HAP-1 (cell line): Measurements from ENCODE around the gene REM2.

Source experiments
- DNase-seq, 2 experiments: peaks; one replicate each; pipeline ENCODE4 v3.0.0-alpha.2; 2016 to 2020; ENCODE audit warnings: low spot score in 2 of 2
- H3K27me3 ChIP-seq: fragments of 250-450 bp; sonication (Bioruptor Pico); 2 replicates; pipeline ENCODE4 v1.5.1; 2020; ENCODE audit warnings: low read depth, mild to moderate bottlenecking, moderate library complexity
- H3K36me3 ChIP-seq: fragments of 250-450 bp; sonication (Bioruptor Pico); replicated peaks from 2 replicates; pipeline ENCODE4 v1.5.1; 2020; ENCODE audit warnings: mild to moderate bottlenecking
- H3K4me1 ChIP-seq: fragments of 250-450 bp; sonication (Bioruptor Pico); 2 replicates; pipeline ENCODE4 v1.5.1; 2020; ENCODE audit warnings: mild to moderate bottlenecking
- H3K4me3 ChIP-seq: fragments of 250-450 bp; sonication (Bioruptor Pico); 2 replicates; pipeline ENCODE4 v1.5.1; 2020; ENCODE audit warnings: mild to moderate bottlenecking, moderate library complexity
- H3K9me3 ChIP-seq: fragments of 250-450 bp; sonication (Bioruptor Pico); 2 replicates; pipeline ENCODE4 v1.5.1; 2020; ENCODE audit warnings: mild to moderate bottlenecking, moderate library complexity
- in situ Hi-C: fragments of 300-500 bp; cut with MboI; formaldehyde crosslinking; loops from 3 replicates; pipeline ENCODE4 v1.14.3; 2020; ENCODE audit warnings: low sequenced_read_pairs, inconsistent platforms, mixed read lengths

The REM2 gene

GRCh38 chr14:22883173-22883976 is at the start of gene REM2:
Gene REM2 (plus strand): TSS chr14:22883222. CDS start chr14:22883288, 66 bp downstream.
- in situ Hi-C loops = no loop called here
- Histone ChIP-seq H3K36me3 (no peaks in the 10 kb centered on the region), H3K4me3 (no peak within 1 kb of the TSS), H3K9me3 (no peaks in the 10 kb centered on the region), H3K4me1 (peaks cover 4% of the 10 kb centered on the region), H3K27me3 (no peaks in the 10 kb centered on the region; the same call in 1 of the 2 replicates)
- DNase-seq = peak in 1 of 2 experiments; percentile 42

GRCh38 chr14:22835505-22835904 is 47.5 kb upstream of the REM2 start:
- DNase-seq = no peak
- H3K27me3 ChIP-seq = no peaks in the 10 kb centered on the region
- peaks cover 24% of the 10 kb centered on the region for H3K36me3 ChIP-seq
- no peaks in the 10 kb centered on the region for H3K9me3 ChIP-seq
- H3K4me1 ChIP-seq = peaks cover 3% of the 10 kb centered on the region
- in situ Hi-C loops = no loop called here
- H3K4me3 ChIP-seq = no peak overlapping the region

- Histone ChIP-seq H3K4me1 (no peaks in the 10 kb centered on the region), H3K9me3 (no peaks in the 10 kb centered on the region), H3K27me3 (no peaks in the 10 kb centered on the region), H3K4me3 (no peak within 1 kb of the TSS), H3K36me3 (peaks cover 20% of the 10 kb centered on the region)
- in situ Hi-C loops = no loop called here
- no peak for DNase-seq
Observed at GRCh38 chr14:22836301-22837113, 46.5 kb upstream of the REM2 start, which contains the start of gene MMP14. Gene MMP14 (plus strand): TSS chr14:22836585. CDS start chr14:22836818, 233 bp downstream.

GRCh38 chr14:22837114-22837749 is 45.8 kb upstream of the REM2 start:
- H3K4me1 ChIP-seq = no peaks in the 10 kb centered on the region
- DNase-seq = no peak
- H3K36me3 ChIP-seq = peaks cover 19% of the 10 kb centered on the region
- no peaks in the 10 kb centered on the region for H3K27me3 ChIP-seq
- no peaks in the 10 kb centered on the region for H3K9me3 ChIP-seq
- no peak overlapping the region for H3K4me3 ChIP-seq
- in situ Hi-C loops = no loop called here

- no peaks in the 10 kb centered on the region for H3K4me1 ChIP-seq
- H3K36me3 ChIP-seq = peaks cover 16% of the 10 kb centered on the region
- H3K4me3 ChIP-seq = no peak overlapping the region
- no peaks in the 10 kb centered on the region for H3K27me3 ChIP-seq
- no peak for DNase-seq
- in situ Hi-C loops = no loop called here
- H3K9me3 ChIP-seq = no peaks in the 10 kb centered on the region
Observed at GRCh38 chr14:22837750-22838538, 45.1 kb upstream of the REM2 start.

- H3K27me3 ChIP-seq = no peaks in the 10 kb centered on the region
- in situ Hi-C loops = no loop called here
- no peak for DNase-seq
- H3K4me1 ChIP-seq = no peaks in the 10 kb centered on the region
- no peaks in the 10 kb centered on the region for H3K9me3 ChIP-seq
- H3K36me3 ChIP-seq = peaks cover 9% of the 10 kb centered on the region
- H3K4me3 ChIP-seq = no peak overlapping the region
Observed at GRCh38 chr14:22838631-22839041, 44.4 kb upstream of the REM2 start.

- in situ Hi-C loops = no loop called here
- H3K9me3 ChIP-seq = no peaks in the 10 kb centered on the region
- H3K36me3 ChIP-seq = peaks cover 2% of the 10 kb centered on the region
- no peak for DNase-seq
- H3K4me1 ChIP-seq = no peaks in the 10 kb centered on the region
- no peak overlapping the region for H3K4me3 ChIP-seq
- no peaks in the 10 kb centered on the region for H3K27me3 ChIP-seq
Observed at GRCh38 chr14:22839159-22839779, 43.8 kb upstream of the REM2 start.

- DNase-seq = no peak
- Histone ChIP-seq H3K9me3 (no peaks in the 10 kb centered on the region), H3K4me1 (no peaks in the 10 kb centered on the region), H3K4me3 (no peak overlapping the region), H3K27me3 (no peaks in the 10 kb centered on the region), H3K36me3 (no peaks in the 10 kb centered on the region)
- in situ Hi-C loops = no loop called here
Observed at GRCh38 chr14:22841311-22841710, 41.7 kb upstream of the REM2 start.

GRCh38 chr14:22841769-22842168 is 41.3 kb upstream of the REM2 start:
- DNase-seq = no peak
- in situ Hi-C loops = no loop called here
- Histone ChIP-seq H3K27me3 (no peaks in the 10 kb centered on the region), H3K4me1 (no peaks in the 10 kb centered on the region), H3K9me3 (no peaks in the 10 kb centered on the region), H3K36me3 (no peaks in the 10 kb centered on the region), H3K4me3 (no peak overlapping the region)

GRCh38 chr14:22842211-22843122 is 40.6 kb upstream of the REM2 start:
- H3K4me1 ChIP-seq = no peaks in the 10 kb centered on the region
- H3K4me3 ChIP-seq = no peak overlapping the region
- H3K9me3 ChIP-seq = no peaks in the 10 kb centered on the region
- no peaks in the 10 kb centered on the region for H3K36me3 ChIP-seq
- H3K27me3 ChIP-seq = no peaks in the 10 kb centered on the region
- no peak for DNase-seq
- in situ Hi-C loops = no loop called here

GRCh38 chr14:22843123-22843925 is 39.7 kb upstream of the REM2 start:
- no peak overlapping the region for H3K4me3 ChIP-seq
- in situ Hi-C loops = no loop called here
- no peaks in the 10 kb centered on the region for H3K27me3 ChIP-seq
- H3K9me3 ChIP-seq = no peaks in the 10 kb centered on the region
- no peak for DNase-seq
- no peaks in the 10 kb centered on the region for H3K36me3 ChIP-seq
- H3K4me1 ChIP-seq = no peaks in the 10 kb centered on the region
